HEK293T (cell line): ENCODE measurements around the gene NME3.

ENCODE experiments used
- FOXM1 ChIP-seq: fragments of 450-650 bp; IDR thresholded peaks from 2 replicates; pipeline ENCODE4 v1.6.1; 2017; ENCODE audit warnings: mild to moderate bottlenecking, borderline replicate concordance
- SP1 ChIP-seq: fragments of 450-650 bp; IDR thresholded peaks from 2 replicates; pipeline ENCODE4 v1.6.1; 2017

DNA sequence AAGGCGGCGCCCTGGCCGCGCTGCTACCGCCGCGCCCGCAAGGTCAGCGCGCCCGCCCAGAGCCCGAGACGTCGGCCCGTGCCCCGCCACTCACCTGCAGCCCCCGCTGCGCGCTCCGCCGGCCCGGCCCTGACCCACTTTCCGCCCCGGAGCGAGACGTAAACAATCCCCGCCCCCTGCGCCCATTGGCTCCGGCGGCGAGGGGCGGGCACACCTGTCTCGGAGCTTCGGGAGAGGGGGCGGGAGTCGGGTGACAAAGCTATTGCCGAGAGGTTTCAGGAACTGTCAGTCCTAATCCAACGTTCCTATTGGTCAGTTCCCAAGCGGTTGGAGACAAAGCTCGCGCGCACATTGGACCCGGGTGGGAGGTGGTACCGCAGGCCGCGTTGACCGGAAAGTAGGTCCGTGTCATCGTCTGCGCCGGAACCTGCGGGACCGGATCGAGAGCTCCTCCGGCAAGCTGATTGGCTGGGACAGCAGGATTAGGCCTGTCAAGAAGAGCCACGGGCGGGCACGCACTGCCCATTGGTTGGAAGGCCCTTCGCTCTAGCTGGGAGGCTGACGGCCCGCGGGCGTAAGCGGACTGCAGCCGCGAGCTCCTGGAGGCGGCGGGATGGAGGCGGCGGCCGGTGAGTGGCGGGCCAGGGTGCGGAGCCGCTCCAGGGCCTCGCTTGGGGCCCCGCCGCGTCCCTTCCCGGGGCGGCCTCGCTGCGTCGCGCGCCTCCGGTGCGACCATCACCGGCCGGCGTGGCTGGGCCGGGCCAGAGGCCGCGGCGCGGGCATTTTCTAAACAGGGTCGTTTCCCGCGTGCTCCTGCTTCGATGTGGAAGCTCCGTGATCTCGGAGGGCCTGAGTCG is 11.3 kb upstream of the NME3 start, which contains the start of the genes NUBP2 and SPSB3:
- no peak for TF ChIP-seq SP1
- TF ChIP-seq FOXM1: no peak
